ENCODE results near the gene IFRD2.

IFRD2 gene

DNA sequence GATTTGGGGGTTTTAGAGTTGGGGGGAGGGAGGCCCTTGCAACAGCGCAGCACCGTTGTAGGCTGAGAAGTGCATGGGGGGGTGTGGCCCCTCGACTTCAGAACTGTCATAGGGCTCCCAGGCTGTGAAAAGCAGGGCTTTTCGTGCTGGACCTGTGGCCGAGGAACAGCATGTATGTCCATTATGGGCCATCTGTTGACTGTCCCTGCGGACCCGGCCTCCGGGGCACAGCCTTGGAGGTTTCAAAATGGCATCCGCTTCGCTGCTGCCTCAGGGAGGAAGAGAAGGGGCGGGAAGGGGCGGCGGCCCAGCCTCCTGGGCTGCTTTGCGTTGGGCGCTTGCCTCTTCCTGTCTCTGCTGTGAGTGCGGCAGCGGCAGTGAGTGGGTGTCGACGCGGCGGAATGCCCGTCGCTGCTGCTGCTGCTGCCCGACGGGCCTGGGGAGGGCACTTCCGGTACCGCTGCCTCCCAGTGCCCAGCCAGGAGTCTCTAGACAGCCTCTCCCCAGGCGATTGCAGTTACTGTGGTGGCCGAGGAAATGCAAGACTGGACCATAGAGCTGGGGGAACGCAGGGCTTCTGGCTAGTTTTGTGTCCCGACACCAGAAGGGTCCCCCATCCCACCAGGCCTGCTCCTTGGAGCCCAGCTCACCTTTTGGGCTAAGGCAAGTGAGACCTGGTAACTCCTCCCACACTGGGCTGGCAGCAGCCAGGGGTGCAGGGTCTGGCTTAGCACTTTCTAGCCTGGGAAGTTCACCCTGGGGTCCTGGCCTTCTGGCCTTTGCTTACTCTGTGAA, 54.3 kb downstream of the IFRD2 start:
- peak overlapping the region; percentile 89 for H3K4me3 ChIP-seq (ENCODE audit: low read depth, low read length)
- TF ChIP-seq, protein P1, sequence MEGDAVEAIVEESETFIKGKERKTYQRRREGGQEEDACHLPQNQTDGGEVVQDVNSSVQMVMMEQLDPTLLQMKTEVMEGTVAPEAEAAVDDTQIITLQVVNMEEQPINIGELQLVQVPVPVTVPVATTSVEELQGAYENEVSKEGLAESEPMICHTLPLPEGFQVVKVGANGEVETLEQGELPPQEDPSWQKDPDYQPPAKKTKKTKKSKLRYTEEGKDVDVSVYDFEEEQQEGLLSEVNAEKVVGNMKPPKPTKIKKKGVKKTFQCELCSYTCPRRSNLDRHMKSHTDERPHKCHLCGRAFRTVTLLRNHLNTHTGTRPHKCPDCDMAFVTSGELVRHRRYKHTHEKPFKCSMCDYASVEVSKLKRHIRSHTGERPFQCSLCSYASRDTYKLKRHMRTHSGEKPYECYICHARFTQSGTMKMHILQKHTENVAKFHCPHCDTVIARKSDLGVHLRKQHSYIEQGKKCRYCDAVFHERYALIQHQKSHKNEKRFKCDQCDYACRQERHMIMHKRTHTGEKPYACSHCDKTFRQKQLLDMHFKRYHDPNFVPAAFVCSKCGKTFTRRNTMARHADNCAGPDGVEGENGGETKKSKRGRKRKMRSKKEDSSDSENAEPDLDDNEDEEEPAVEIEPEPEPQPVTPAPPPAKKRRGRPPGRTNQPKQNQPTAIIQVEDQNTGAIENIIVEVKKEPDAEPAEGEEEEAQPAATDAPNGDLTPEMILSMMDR (IDR thresholded peaks at IDR 0.05; ENCODE audit: borderline replicate concordance, insufficient read depth, low read depth, low read length) = no peak

Measured in GM12875 (cell line).